Osteoblast (primary cell): ENCODE measurements around the gene SHISA7. TPM values are rescaled to one million over a fixed set of nuclear protein-coding genes. Genes with fewer than 3 reads are reported as not detected.

Experiments
- DNase-seq: peaks from one replicate; pipeline ENCODE4 v3.0.0; 2011; ENCODE audit warnings: low spot score, mixed read lengths; ENCODE audit not compliant: insufficient read length; ENCODE audit errors: missing footprints
- H2AFZ ChIP-seq: 2 replicates; pipeline ENCODE4 v1.6.0; 2011; ENCODE audit warnings: mild to moderate bottlenecking, low read length
- H3K27ac ChIP-seq: 2 replicates; pipeline ENCODE4 v1.5.1; 2011; ENCODE audit warnings: mild to moderate bottlenecking, low read depth, low read length, moderate library complexity
- H3K27me3 ChIP-seq: 2 replicates; pipeline ENCODE4 v1.6.0; 2012; ENCODE audit warnings: mild to moderate bottlenecking, control low read depth, inconsistent platforms, low read length, moderate library complexity; ENCODE audit not compliant: insufficient read depth
- H3K36me3 ChIP-seq: 2 replicates; pipeline ENCODE4 v1.5.1; 2011; ENCODE audit warnings: mild to moderate bottlenecking, low read length, control low read depth, moderate library complexity; ENCODE audit not compliant: insufficient read depth
- H3K4me1 ChIP-seq: 2 replicates; pipeline ENCODE4 v1.5.1; 2011; ENCODE audit warnings: mild to moderate bottlenecking, low read length, control low read depth, moderate library complexity; ENCODE audit not compliant: insufficient read depth
- H3K4me2 ChIP-seq: 2 replicates; pipeline ENCODE4 v1.6.0; 2011; ENCODE audit warnings: mild to moderate bottlenecking, low read length; ENCODE audit not compliant: insufficient read depth
- H3K4me3 ChIP-seq: fragments of 200-600 bp; sonication (generic); 3 replicates; pipeline ENCODE4 v1.5.1; 2012; ENCODE audit warnings: mild to moderate bottlenecking, low read length, inconsistent platforms; ENCODE audit not compliant: insufficient read depth
- H3K79me2 ChIP-seq: 2 replicates; pipeline ENCODE4 v1.6.0; 2012; ENCODE audit warnings: mild to moderate bottlenecking, low read length, control low read depth, inconsistent platforms; ENCODE audit not compliant: insufficient read depth
- H3K9me3 ChIP-seq: 2 replicates; pipeline ENCODE4 v1.5.1; 2011; ENCODE audit warnings: low read depth, low read length, control low read depth
- H4K20me1 ChIP-seq: 2 replicates; pipeline ENCODE4 v1.6.0; 2012; ENCODE audit warnings: mild to moderate bottlenecking, low read length, control low read depth; ENCODE audit not compliant: insufficient read depth
- total RNA-seq: library from RNA; depleted of rRNA; stranded (reverse); fragments of >200 nt; gene quantifications from 2 replicates; pipeline ENCODE4 v1.2.3, GENCODE V29; 2012
- TF ChIP-seq, protein P1 (sequence below): IDR thresholded peaks from 2 replicates; pipeline ENCODE4 v1.5.1; 2011; ENCODE audit warnings: mild to moderate bottlenecking, low read depth, low read length, moderate library complexity; ENCODE audit errors: extremely low read depth

SHISA7 gene
- total RNA-seq, 1 donor: not detected

- H3K79me2 ChIP-seq: no peaks in the 10 kb centered on the region
- H3K4me3 ChIP-seq: no peak overlapping the region
- H3K36me3 ChIP-seq: no peaks in the 10 kb centered on the region
- H3K27ac ChIP-seq: no peak overlapping the region
- TF ChIP-seq, protein P1, sequence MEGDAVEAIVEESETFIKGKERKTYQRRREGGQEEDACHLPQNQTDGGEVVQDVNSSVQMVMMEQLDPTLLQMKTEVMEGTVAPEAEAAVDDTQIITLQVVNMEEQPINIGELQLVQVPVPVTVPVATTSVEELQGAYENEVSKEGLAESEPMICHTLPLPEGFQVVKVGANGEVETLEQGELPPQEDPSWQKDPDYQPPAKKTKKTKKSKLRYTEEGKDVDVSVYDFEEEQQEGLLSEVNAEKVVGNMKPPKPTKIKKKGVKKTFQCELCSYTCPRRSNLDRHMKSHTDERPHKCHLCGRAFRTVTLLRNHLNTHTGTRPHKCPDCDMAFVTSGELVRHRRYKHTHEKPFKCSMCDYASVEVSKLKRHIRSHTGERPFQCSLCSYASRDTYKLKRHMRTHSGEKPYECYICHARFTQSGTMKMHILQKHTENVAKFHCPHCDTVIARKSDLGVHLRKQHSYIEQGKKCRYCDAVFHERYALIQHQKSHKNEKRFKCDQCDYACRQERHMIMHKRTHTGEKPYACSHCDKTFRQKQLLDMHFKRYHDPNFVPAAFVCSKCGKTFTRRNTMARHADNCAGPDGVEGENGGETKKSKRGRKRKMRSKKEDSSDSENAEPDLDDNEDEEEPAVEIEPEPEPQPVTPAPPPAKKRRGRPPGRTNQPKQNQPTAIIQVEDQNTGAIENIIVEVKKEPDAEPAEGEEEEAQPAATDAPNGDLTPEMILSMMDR: no peak
- H3K4me1 ChIP-seq: no peaks in the 10 kb centered on the region
- H2AFZ ChIP-seq: no peak overlapping the region
- H3K4me2 ChIP-seq: no peak overlapping the region
- H3K27me3 ChIP-seq: peaks cover 56% of the 10 kb centered on the region
- no peaks in the 10 kb centered on the region for H4K20me1 ChIP-seq
- DNase-seq: peak; percentile 73
- H3K9me3 ChIP-seq: no peaks in the 10 kb centered on the region
Measured at GRCh38 chr19:55441692-55442321, 1.3 kb downstream of the SHISA7 start.

- H3K4me3 ChIP-seq: no peak overlapping the region
- no peak overlapping the region for H3K4me2 ChIP-seq
- no peaks in the 10 kb centered on the region for H3K79me2 ChIP-seq
- no peak overlapping the region for H2AFZ ChIP-seq
- no peak overlapping the region for H3K27ac ChIP-seq
- peaks cover 56% of the 10 kb centered on the region for H3K27me3 ChIP-seq
- H4K20me1 ChIP-seq: no peaks in the 10 kb centered on the region
- DNase-seq: peak; percentile 73
- no peaks in the 10 kb centered on the region for H3K36me3 ChIP-seq
- TF ChIP-seq, protein P1: no peak
- no peaks in the 10 kb centered on the region for H3K9me3 ChIP-seq
- H3K4me1 ChIP-seq: no peaks in the 10 kb centered on the region
Measured at GRCh38 chr19:55441319-55441691, 1.8 kb downstream of the SHISA7 start.

GRCh38 chr19:55440411-55441105 is 2.5 kb downstream of the SHISA7 start:
- Histone ChIP-seq H3K27ac (no peak overlapping the region), H3K9me3 (no peaks in the 10 kb centered on the region), H4K20me1 (no peaks in the 10 kb centered on the region), H3K4me3 (no peak overlapping the region), H3K79me2 (no peaks in the 10 kb centered on the region), H3K4me2 (no peak overlapping the region), H2AFZ (no peak overlapping the region), H3K27me3 (peaks cover 52% of the 10 kb centered on the region), H3K4me1 (no peaks in the 10 kb centered on the region), H3K36me3 (no peaks in the 10 kb centered on the region)
- TF ChIP-seq, protein P1: no peak
- peak; percentile 92 for DNase-seq

GRCh38 chr19:55439052-55439451 is 4.0 kb downstream of the SHISA7 start:
- H4K20me1 ChIP-seq: no peaks in the 10 kb centered on the region
- peaks cover 37% of the 10 kb centered on the region for H3K27me3 ChIP-seq
- H2AFZ ChIP-seq: no peak overlapping the region
- no peak overlapping the region for H3K27ac ChIP-seq
- peak; percentile 43 for DNase-seq
- TF ChIP-seq, protein P1: no peak
- H3K36me3 ChIP-seq: no peaks in the 10 kb centered on the region
- H3K4me2 ChIP-seq: no peak overlapping the region
- H3K9me3 ChIP-seq: no peaks in the 10 kb centered on the region
- H3K4me3 ChIP-seq: no peak overlapping the region
- no peaks in the 10 kb centered on the region for H3K4me1 ChIP-seq
- no peaks in the 10 kb centered on the region for H3K79me2 ChIP-seq
